ENCODE results near the gene TNIP2. TPM values are rescaled to one million over a fixed set of nuclear protein-coding genes. Genes with fewer than 3 reads are reported as not detected.

The TNIP2 gene
- total RNA-seq, 1 donor from 2014 or later: 33.7 TPM

- Histone ChIP-seq H3K79me2 (ENCODE audit: insufficient read depth, low read length) (no peaks in the 10 kb centered on the region), H3K9ac (ENCODE audit: low read length) (no peak overlapping the region), H3K4me1 (ENCODE audit: insufficient read depth, low read length) (no peaks in the 10 kb centered on the region), H3K36me3 (ENCODE audit: insufficient read depth, low read length) (peaks cover 14% of the 10 kb centered on the region), H3K9me3 (ENCODE audit: insufficient read depth, low read depth, low read length) (no peaks in the 10 kb centered on the region), H3K27me3 (ENCODE audit: insufficient read depth, low read length) (no peaks in the 10 kb centered on the region), H3K4me2 (ENCODE audit: low read length) (no peak overlapping the region), H3K4me3 (ENCODE audit: insufficient read depth, low read depth, low read length) (no peak overlapping the region), H3K27ac (ENCODE audit: low read depth, low read length) (no peak overlapping the region), H2AFZ (ENCODE audit: low read depth, low read length) (no peak overlapping the region), H4K20me1 (ENCODE audit: insufficient read depth, low read length) (no peaks in the 10 kb centered on the region)
- no peak overlapping the region for H3K4me3 Mint-ChIP-seq (ENCODE audit: unreplicated experiment)
- H3K27me3 Mint-ChIP-seq (ENCODE audit: low read depth, unreplicated experiment): no peaks in the 10 kb centered on the region
- no peak for DNase-seq (ENCODE audit: low read depth)
- no peaks in the 10 kb centered on the region for H3K9me3 Mint-ChIP-seq (ENCODE audit: unreplicated experiment)
- peaks cover 16% of the 10 kb centered on the region for H3K36me3 Mint-ChIP-seq (ENCODE audit: low read depth, unreplicated experiment)
- TF ChIP-seq EZH2 (IDR thresholded peaks at IDR 0.05; ENCODE audit: insufficient read depth, low read length) (no peak), CTCF (IDR thresholded peaks at IDR 0.05; ENCODE audit: insufficient read depth, low read depth, low read length) (no peak)
- no peak overlapping the region for H3K27ac Mint-ChIP-seq (ENCODE audit: unreplicated experiment)
- FAIRE-seq: no peak
- H3K4me1 Mint-ChIP-seq (ENCODE audit: low read depth, unreplicated experiment): no peaks in the 10 kb centered on the region
Measured at GRCh38 chr4:2723751-2724150, 32.4 kb downstream of the TNIP2 start.

GRCh38 chr4:2722033-2722432, 34.1 kb downstream of the TNIP2 start:
- Histone ChIP-seq H3K4me2 (ENCODE audit: low read length) (no peak overlapping the region), H3K27ac (ENCODE audit: low read depth, low read length) (no peak overlapping the region), H3K9ac (ENCODE audit: low read length) (no peak overlapping the region), H3K4me1 (ENCODE audit: insufficient read depth, low read length) (no peaks in the 10 kb centered on the region), H3K36me3 (ENCODE audit: insufficient read depth, low read length) (peaks cover 14% of the 10 kb centered on the region), H4K20me1 (ENCODE audit: insufficient read depth, low read length) (no peaks in the 10 kb centered on the region), H3K79me2 (ENCODE audit: insufficient read depth, low read length) (no peaks in the 10 kb centered on the region), H3K4me3 (ENCODE audit: insufficient read depth, low read depth, low read length) (no peak overlapping the region), H2AFZ (ENCODE audit: low read depth, low read length) (no peak overlapping the region), H3K27me3 (ENCODE audit: insufficient read depth, low read length) (no peaks in the 10 kb centered on the region), H3K9me3 (ENCODE audit: insufficient read depth, low read depth, low read length) (no peaks in the 10 kb centered on the region)
- Mint-ChIP-seq H3K4me3 (ENCODE audit: unreplicated experiment) (no peak overlapping the region), H3K27me3 (ENCODE audit: low read depth, unreplicated experiment) (no peaks in the 10 kb centered on the region), H3K4me1 (ENCODE audit: low read depth, unreplicated experiment) (no peaks in the 10 kb centered on the region), H3K9me3 (ENCODE audit: unreplicated experiment) (no peaks in the 10 kb centered on the region), H3K27ac (ENCODE audit: unreplicated experiment) (no peak overlapping the region), H3K36me3 (ENCODE audit: low read depth, unreplicated experiment) (peaks cover 14% of the 10 kb centered on the region)
- TF ChIP-seq EZH2 (IDR thresholded peaks at IDR 0.05; ENCODE audit: insufficient read depth, low read length) (no peak), CTCF (IDR thresholded peaks at IDR 0.05; ENCODE audit: insufficient read depth, low read depth, low read length) (no peak)
- no peak for DNase-seq (ENCODE audit: low read depth)
- FAIRE-seq: no peak

- H3K4me3 Mint-ChIP-seq (ENCODE audit: unreplicated experiment): no peak overlapping the region
- TF ChIP-seq EZH2 (IDR thresholded peaks at IDR 0.05; ENCODE audit: insufficient read depth, low read length) (no peak), CTCF (IDR thresholded peaks at IDR 0.05; ENCODE audit: insufficient read depth, low read depth, low read length) (no peak)
- Histone ChIP-seq H3K36me3 (ENCODE audit: insufficient read depth, low read length) (peaks cover 14% of the 10 kb centered on the region), H3K27me3 (ENCODE audit: insufficient read depth, low read length) (no peaks in the 10 kb centered on the region), H4K20me1 (ENCODE audit: insufficient read depth, low read length) (no peaks in the 10 kb centered on the region), H3K4me1 (ENCODE audit: insufficient read depth, low read length) (no peaks in the 10 kb centered on the region), H3K79me2 (ENCODE audit: insufficient read depth, low read length) (no peaks in the 10 kb centered on the region), H3K27ac (ENCODE audit: low read depth, low read length) (no peak overlapping the region), H3K9ac (ENCODE audit: low read length) (no peak overlapping the region), H2AFZ (ENCODE audit: low read depth, low read length) (no peak overlapping the region), H3K4me3 (ENCODE audit: insufficient read depth, low read depth, low read length) (no peak overlapping the region), H3K4me2 (ENCODE audit: low read length) (no peak overlapping the region), H3K9me3 (ENCODE audit: insufficient read depth, low read depth, low read length) (no peaks in the 10 kb centered on the region)
- H3K36me3 Mint-ChIP-seq (ENCODE audit: low read depth, unreplicated experiment): peaks cover 13% of the 10 kb centered on the region
- no peaks in the 10 kb centered on the region for H3K4me1 Mint-ChIP-seq (ENCODE audit: low read depth, unreplicated experiment)
- H3K9me3 Mint-ChIP-seq (ENCODE audit: unreplicated experiment): no peaks in the 10 kb centered on the region
- no peak overlapping the region for H3K27ac Mint-ChIP-seq (ENCODE audit: unreplicated experiment)
- no peak for FAIRE-seq
- H3K27me3 Mint-ChIP-seq (ENCODE audit: low read depth, unreplicated experiment): no peaks in the 10 kb centered on the region
- DNase-seq (ENCODE audit: low read depth): no peak
Measured at GRCh38 chr4:2721586-2721985, 34.5 kb downstream of the TNIP2 start.
